PC-9 (cell line): ENCODE results near the gene CRYBB1. TPM values are rescaled to one million over a fixed set of nuclear protein-coding genes. Genes with fewer than 3 reads are reported as not detected.

ENCODE experiments used
- BruUV-seq: library from RNA; stranded (reverse); fragments of 400-500 nt; replicated peaks from 2 replicates; lab custom pipeline; 2021; lab: Mats Ljungman, UMichigan
- CTCF ChIA-PET: fragments of 300-600 bp; sonication (Branson Sonifier 250); formaldehyde crosslinking; loops from one replicate; lab custom pipeline; 2022; ENCODE audit warnings: antibody characterized with exemption; lab: Charles Lee
- POLR2A ChIA-PET: fragments of 300-600 bp; sonication (Branson Sonifier 250); formaldehyde crosslinking; loops from one replicate; lab custom pipeline; 2022; ENCODE audit warnings: antibody characterized with exemption; ENCODE audit not compliant: unreplicated experiment; lab: Charles Lee
- DNase-seq, 2 experiments: peaks; one replicate each; pipeline versions ENCODE4 v3.0.0 to v3.0.0-alpha.2; 2015 to 2022; ENCODE audit warnings: mixed read lengths in 1 of 2
- H2AFZ ChIP-seq: fragments of 200-600 bp; sonication (generic); 2 replicates; pipeline ENCODE4 v1.8.1; 2017; ENCODE audit warnings: antibody characterized with exemption
- H3F3A ChIP-seq: fragments of 200-600 bp; sonication (generic); 2 replicates; pipeline ENCODE4 v1.8.1; 2017; ENCODE audit warnings: antibody characterized with exemption, mild to moderate bottlenecking, low read depth; ENCODE audit not compliant: insufficient read depth
- H3K27ac ChIP-seq: fragments of 200-600 bp; sonication (generic); 2 replicates; pipeline ENCODE4 v1.6.1; 2016; ENCODE audit warnings: mixed run types
- H3K27me3 ChIP-seq: fragments of 200-600 bp; sonication (generic); 2 replicates; pipeline ENCODE4 v1.6.1; 2016; ENCODE audit warnings: low read depth, mixed run types; ENCODE audit not compliant: insufficient read depth
- H3K36me3 ChIP-seq: fragments of 200-600 bp; sonication (generic); 2 replicates; pipeline ENCODE4 v1.6.1; 2016; ENCODE audit warnings: low read depth, mixed run types
- H3K4me1 ChIP-seq: fragments of 200-600 bp; sonication (generic); replicated peaks from 2 replicates; pipeline ENCODE4 v1.6.1; 2016; ENCODE audit warnings: mixed run types; ENCODE audit not compliant: insufficient read depth
- H3K4me2 ChIP-seq: fragments of 200-600 bp; sonication (generic); 2 replicates; pipeline ENCODE4 v1.6.1; 2017; ENCODE audit warnings: mixed run types
- H3K4me3 ChIP-seq: fragments of 200-600 bp; sonication (generic); 2 replicates; pipeline ENCODE4 v1.6.1; 2016; ENCODE audit warnings: mixed run types
- H3K79me2 ChIP-seq: fragments of 200-600 bp; sonication (generic); 2 replicates; pipeline ENCODE4 v1.6.1; 2017; ENCODE audit warnings: low read depth, mixed run types
- H3K9me2 ChIP-seq: fragments of 200-600 bp; sonication (generic); 2 replicates; pipeline ENCODE4 v1.8.1; 2017; ENCODE audit warnings: mild to moderate bottlenecking; ENCODE audit not compliant: insufficient read depth
- H3K9me3 ChIP-seq: fragments of 200-600 bp; sonication (generic); 2 replicates; pipeline ENCODE4 v1.8.1; 2016; ENCODE audit warnings: low read depth; ENCODE audit not compliant: insufficient read depth
- H4K20me1 ChIP-seq: fragments of 200-600 bp; sonication (generic); 2 replicates; pipeline ENCODE4 v1.8.1; 2017; ENCODE audit not compliant: insufficient read depth
- EZH2 ChIP-seq: fragments of 200-600 bp; sonication (generic); IDR thresholded peaks from 2 replicates; pipeline ENCODE4 v1.8.0; 2017; ENCODE audit warnings: antibody characterized with exemption, low read depth
- intact Hi-C: fragments of 100-400 bp; cut with micrococcal nuclease; formaldehyde crosslinking; loops from one replicate; pipeline ENCODE4 v1.10.0; 2022; ENCODE audit not compliant: unreplicated experiment
- total RNA-seq: library from RNA; stranded (reverse); gene quantifications from 2 replicates; pipeline ENCODE4 v1.2.3, GENCODE V29; 2021
- TF ChIP-seq, protein P1 (sequence below): fragments of 200-600 bp; sonication (generic); conservative IDR thresholded peaks from 2 replicates; pipeline ENCODE4 v1.6.1; 2017; ENCODE audit warnings: mixed run types, antibody characterized with exemption, mild to moderate bottlenecking, moderate library complexity

CRYBB1 gene
- total RNA-seq, 1 experiment from 2014 or later, result not detected

DNA sequence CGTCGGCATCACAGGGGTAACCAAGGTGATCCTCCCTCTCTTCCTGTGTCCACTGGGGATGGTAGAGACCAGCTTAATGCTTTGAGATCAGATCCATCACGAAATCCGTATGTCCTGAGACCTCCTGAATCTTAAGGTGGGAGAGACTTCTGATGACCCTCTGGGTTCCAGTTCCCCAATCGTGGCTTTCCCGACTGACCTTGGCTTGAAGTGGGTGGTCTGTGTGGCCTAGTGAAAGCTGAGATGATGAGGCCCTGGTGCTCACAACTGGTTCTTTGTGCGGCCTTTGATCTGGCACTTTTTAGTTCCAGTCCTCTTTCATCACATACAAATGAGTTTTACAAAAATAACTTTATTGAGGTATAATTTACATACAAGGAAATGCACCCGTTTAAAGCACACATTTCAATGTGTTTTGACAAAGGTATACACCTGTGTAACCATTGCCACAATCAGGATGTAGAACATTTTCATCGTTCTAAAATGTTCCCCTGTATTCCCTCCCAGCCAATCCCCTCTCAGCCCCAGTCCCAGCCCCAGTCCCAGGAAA is 45.6 kb upstream of the CRYBB1 start:
- no peak for DNase-seq
- H3K79me2 ChIP-seq, result no peaks in the 10 kb centered on the region
- no peaks in the 10 kb centered on the region for H3K36me3 ChIP-seq
- H4K20me1 ChIP-seq, result no peaks in the 10 kb centered on the region
- intact Hi-C loops, result no loop called here
- no TSS peak for BruUV-seq
- H3K9me3 ChIP-seq, result no peaks in the 10 kb centered on the region
- no peaks in the 10 kb centered on the region for H3K9me2 ChIP-seq
- no peak overlapping the region for H3K4me2 ChIP-seq
- H3K4me3 ChIP-seq, result no peak overlapping the region
- POLR2A ChIA-PET, result no interaction called here
- CTCF ChIA-PET, result no interaction called here
- no peak overlapping the region for H3K27ac ChIP-seq
- H3F3A ChIP-seq, result 0 out of 2 replicates have a peak, but pooled peaks cover 4% of the 10 kb centered on the region
- H2AFZ ChIP-seq, result no peak overlapping the region
- H3K27me3 ChIP-seq, result no peaks in the 10 kb centered on the region
- TF ChIP-seq, protein P1, sequence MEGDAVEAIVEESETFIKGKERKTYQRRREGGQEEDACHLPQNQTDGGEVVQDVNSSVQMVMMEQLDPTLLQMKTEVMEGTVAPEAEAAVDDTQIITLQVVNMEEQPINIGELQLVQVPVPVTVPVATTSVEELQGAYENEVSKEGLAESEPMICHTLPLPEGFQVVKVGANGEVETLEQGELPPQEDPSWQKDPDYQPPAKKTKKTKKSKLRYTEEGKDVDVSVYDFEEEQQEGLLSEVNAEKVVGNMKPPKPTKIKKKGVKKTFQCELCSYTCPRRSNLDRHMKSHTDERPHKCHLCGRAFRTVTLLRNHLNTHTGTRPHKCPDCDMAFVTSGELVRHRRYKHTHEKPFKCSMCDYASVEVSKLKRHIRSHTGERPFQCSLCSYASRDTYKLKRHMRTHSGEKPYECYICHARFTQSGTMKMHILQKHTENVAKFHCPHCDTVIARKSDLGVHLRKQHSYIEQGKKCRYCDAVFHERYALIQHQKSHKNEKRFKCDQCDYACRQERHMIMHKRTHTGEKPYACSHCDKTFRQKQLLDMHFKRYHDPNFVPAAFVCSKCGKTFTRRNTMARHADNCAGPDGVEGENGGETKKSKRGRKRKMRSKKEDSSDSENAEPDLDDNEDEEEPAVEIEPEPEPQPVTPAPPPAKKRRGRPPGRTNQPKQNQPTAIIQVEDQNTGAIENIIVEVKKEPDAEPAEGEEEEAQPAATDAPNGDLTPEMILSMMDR, result no peak
- no peak for TF ChIP-seq EZH2
- peaks cover 7% of the 10 kb centered on the region for H3K4me1 ChIP-seq

DNA sequence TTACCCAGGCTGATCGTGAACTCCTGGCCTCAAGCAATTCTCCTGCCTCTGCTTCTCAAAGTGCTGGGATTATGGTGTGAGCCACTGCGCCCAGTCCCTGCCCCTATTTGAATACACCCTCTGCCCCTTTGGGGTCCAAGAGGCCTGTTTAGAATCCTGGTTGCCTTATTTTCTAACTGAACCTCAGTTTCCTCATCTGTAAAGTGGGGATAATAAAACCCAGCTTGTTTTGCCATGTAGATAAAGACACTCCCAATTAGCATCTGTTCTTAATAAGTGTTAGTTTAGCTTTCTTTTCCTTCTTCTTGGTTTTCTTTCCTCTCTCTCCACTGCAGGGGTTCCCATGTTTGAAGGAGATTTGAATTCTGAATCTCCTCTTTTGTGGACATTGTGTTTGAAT is 44.3 kb upstream of the CRYBB1 start:
- Histone ChIP-seq H3K27ac (no peak overlapping the region), H3F3A (0 out of 2 replicates have a peak, but pooled peaks cover 4% of the 10 kb centered on the region), H3K4me2 (no peak overlapping the region), H3K9me3 (no peaks in the 10 kb centered on the region), H3K9me2 (no peaks in the 10 kb centered on the region), H3K27me3 (no peaks in the 10 kb centered on the region), H3K4me3 (no peak overlapping the region), H3K4me1 (peaks cover 10% of the 10 kb centered on the region), H4K20me1 (no peaks in the 10 kb centered on the region), H2AFZ (no peak overlapping the region), H3K36me3 (no peaks in the 10 kb centered on the region), H3K79me2 (no peaks in the 10 kb centered on the region)
- TF ChIP-seq EZH2, result no peak
- TF ChIP-seq, protein P1, result no peak
- CTCF ChIA-PET, result no interaction called here
- intact Hi-C loops, result no loop called here
- POLR2A ChIA-PET, result no interaction called here
- no TSS peak for BruUV-seq
- DNase-seq, result no peak

DNA sequence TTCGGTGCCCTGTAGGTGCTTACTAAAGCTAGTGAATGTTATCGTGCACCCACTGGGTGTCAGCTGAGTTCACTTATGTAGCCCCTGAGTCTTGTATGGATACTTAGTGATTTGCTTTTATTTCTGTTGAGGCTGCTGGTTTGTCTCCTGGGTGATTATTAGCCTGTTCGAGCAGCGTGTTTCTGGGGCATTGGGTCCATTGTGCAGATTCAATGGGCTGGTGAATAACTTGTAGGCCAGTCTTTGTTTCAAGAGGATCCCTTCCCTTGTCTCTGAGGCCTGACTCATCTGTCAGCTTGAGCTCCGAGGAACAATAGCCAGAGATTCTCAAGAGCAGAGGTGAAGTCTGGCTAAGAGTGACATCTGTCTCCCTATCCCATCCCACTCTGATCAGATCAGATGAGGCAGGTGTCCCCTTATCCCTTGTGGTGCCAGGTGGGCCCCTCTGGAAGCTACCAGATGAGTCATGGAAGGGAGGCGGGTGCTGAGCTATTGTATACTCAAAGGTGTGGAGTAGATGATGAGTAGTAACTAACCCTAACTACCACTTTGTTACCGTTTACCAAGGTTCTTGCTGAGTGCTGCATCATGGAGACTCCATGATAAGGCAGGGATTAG is 43.2 kb upstream of the CRYBB1 start:
- 0 out of 2 replicates have a peak, but pooled peaks cover 4% of the 10 kb centered on the region for H3F3A ChIP-seq
- H4K20me1 ChIP-seq, result no peaks in the 10 kb centered on the region
- no peak overlapping the region for H3K4me2 ChIP-seq
- TF ChIP-seq, protein P1, result no peak
- no peak for TF ChIP-seq EZH2
- no peaks in the 10 kb centered on the region for H3K79me2 ChIP-seq
- H3K9me3 ChIP-seq, result no peaks in the 10 kb centered on the region
- H3K4me3 ChIP-seq, result no peak overlapping the region
- intact Hi-C loops, result no loop called here
- H3K9me2 ChIP-seq, result no peaks in the 10 kb centered on the region
- BruUV-seq, result no TSS peak
- ChIA-PET POLR2A (no interaction called here), CTCF (interaction anchor here (0.6 kb wide), 1 partner anchor 192 kb away, joined by 6 read pairs; no protein-coding TSS in a partner anchor)
- H3K27ac ChIP-seq, result no peak overlapping the region
- H3K36me3 ChIP-seq, result no peaks in the 10 kb centered on the region
- no peak overlapping the region for H2AFZ ChIP-seq
- H3K27me3 ChIP-seq, result no peaks in the 10 kb centered on the region
- DNase-seq, result no peak
- peaks cover 10% of the 10 kb centered on the region for H3K4me1 ChIP-seq
